Prostate gland (tissue), 2 donors: ENCODE data around the gene IFI6.

Experiments
- CTCF ChIP-seq, 4 experiments: fragments of 200-600 bp in 2 of 4; fragments of 450-650 bp in 2 of 4; sonication (generic) in 2 of 4; IDR thresholded peaks; 1 replicate in 3 of 4; 2 replicates in 1 of 4; pipeline ENCODE4 v1.5.1; 2016 to 2019; ENCODE audit warnings: antibody characterized with exemption in 4 of 4, mild to moderate bottlenecking in 2 of 4, moderate library complexity in 2 of 4
- POLR2A ChIP-seq: fragments of 450-650 bp; IDR thresholded peaks from one replicate; pipeline ENCODE4 v1.6.1; 2016; ENCODE audit warnings: antibody characterized with exemption, mild to moderate bottlenecking
- POLR2AphosphoS5 ChIP-seq: sonication (generic); formaldehyde crosslinking; IDR thresholded peaks from one replicate; pipeline ENCODE4 v1.6.1; 2017; ENCODE audit warnings: antibody characterized with exemption

- TF ChIP-seq CTCF (IDR thresholded peaks at IDR 0.05), result no peak
- no peak for TF ChIP-seq POLR2A
- TF ChIP-seq POLR2AphosphoS5, result no peak
These were observed 33.0 kb upstream of the IFI6 start for GRCh38 chr1:27704958-27705357.
